ENCODE data around the gene CPSF4.
"Not testable (repeated sequence)": the region's sequence is repeated elsewhere in the genome, so short reads cannot be mapped to it uniquely, and the experiment has no call there.

CPSF4 gene

DNA sequence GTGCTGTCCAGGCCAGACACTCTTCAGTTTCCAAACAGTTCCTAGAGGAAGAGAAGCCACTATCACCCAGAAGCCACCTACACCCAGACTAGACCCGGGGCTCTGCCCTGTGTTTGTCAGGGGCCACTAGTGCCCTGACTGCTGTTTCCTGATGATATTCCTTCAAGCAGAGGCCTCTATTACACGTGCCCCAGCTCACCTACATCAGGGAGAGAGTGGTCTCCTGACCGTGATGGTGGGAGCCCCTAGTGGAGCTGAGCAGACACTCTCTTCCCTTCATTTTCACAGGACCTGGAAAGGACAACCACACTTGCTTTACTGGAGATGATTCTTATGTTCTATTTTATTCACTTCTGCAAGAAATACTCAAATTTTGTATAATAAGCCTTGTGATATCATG is 52.1 kb downstream of the CPSF4 start:
- no peak for DNase-seq (ENCODE audit: low read depth)

DNA sequence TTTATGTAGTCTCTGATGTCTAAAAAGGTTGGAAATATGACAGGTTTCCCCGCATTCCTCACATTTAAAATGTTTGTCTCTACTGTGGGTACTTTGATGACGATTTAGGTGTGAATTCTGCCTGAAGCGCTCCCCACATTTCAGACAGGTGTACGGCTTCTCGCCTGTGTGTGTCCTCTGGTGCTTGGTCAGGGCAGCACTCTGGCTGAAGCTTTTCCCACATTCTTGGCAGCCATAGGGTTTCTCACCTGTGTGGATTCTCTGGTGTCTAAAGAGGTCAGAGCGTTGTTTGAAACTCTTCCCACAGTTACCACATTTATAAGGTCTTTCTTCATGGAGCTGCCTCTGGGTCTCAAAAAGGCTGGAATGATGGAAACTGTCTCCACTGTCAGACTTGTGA is 55.1 kb downstream of the CPSF4 start:
- DNase-seq (ENCODE audit: low read depth), result no peak

DNA sequence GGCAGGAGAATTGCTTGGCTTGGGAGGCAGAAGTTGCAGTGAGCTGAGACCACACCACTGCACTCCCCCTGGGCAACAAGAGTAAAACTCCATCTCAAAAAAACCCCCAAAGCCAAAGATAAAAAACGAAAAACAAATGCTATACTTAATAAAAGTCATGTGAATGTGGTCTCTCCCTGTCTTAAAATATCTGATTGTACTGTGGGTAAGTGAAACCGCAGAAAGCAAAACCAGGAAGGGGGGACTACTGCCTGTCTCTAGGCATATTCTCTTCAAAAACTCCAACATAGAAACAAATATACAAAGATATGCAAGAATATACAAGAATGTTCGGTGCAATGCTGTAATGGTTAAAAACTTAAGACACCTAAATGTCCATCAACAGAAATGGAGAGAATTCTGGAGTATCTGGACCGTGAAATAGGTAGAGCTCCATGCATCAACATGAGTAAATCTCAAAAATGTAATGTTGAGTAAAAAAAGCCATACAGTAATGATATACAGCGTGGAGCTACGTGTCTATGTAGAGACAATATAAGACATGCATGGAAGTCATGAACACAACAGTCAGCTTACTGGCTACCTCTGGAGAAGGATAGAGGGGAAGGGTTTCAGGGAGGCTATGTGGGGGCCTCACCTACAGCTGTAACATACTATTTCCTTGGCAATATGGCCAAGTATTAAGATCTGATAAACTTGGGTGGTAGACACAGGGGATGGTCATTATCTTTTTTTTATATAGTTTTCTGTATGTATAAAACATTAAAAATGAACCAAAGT is 59.2 kb downstream of the CPSF4 start:
- no peak for DNase-seq (ENCODE audit: low read depth)

DNA sequence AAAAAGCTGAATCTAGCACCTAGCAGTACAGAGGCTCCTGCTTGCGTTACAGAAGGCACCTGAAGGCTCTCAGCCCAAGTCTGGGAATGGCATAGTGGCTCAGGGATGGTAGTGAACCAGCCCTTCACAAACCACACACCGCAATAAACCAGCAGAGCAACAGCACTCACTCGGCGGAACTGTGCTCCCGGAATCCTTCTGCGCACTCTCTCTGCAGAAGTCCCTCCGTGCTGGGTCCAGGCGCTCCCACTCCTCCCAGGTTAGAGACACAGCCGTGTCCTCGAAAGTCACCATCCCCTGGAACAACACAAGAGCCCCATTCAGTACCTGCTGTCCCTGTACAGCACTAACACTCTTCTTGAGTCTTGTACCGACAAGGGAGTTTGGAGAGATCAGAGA is 59.8 kb downstream of the CPSF4 start:
- DNase-seq (ENCODE audit: low read depth), result no peak

DNA sequence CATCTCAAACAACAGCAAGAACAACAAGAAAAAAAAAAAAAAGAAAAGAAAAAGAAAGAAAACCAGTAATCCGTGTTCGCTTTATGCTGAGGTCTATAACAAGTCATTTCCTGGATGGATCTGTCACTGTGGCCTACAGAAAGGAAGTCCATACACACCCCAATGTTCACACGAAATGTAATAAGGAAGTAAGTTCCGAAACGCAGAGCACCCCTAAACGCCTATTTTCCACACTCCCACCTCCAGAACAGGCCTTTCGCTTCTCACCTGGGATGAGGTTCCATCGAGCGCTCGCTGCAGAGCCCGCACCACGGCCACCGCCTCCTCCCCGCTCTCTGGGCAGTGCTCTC is 60.6 kb downstream of the CPSF4 start:
- no peak for DNase-seq (ENCODE audit: low read depth)

DNA sequence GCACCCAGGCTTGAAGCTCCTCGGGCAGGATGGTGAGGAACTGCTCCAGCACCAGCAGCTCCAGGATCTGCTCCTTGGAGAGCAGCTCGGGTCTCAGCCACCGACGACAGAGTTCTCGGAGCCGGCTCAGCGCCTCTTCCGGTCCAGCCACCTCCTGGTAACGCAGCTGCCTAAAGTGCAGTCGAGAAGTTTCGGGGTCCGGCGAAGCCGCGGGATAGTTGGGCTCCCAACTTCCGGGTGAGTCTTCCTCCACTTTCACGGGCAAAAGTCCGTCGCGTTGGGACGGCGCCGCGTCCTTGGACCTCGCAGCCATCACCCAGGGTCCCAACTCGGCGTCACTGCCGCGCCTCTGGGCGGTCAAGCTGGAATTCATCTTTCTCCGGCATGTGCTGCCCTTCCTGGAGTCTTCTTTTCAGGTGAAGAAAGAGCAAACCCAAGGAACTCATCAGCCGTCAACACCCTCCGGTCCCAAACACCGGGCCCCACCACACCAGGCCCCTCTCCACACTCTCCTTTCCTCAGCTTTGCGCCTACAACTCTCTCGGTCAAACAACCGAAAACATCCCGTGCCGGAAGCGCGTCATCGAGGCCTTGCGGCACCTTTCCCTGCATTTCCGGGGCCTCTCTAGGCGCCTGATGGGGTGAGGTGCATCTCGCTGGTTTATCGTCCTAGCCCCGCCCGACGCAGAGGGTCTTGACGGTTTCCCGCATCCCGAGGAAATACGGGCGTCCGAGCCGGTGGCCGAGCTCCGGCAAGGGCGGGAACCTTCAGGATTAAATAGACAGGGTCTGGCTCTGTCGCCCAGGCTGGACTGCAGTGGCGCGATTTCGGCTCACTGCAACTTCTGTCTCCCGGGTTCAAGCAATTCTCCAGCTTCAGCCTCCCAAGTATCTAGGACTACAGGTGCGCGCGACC is 61.2 kb downstream of the CPSF4 start, which contains the start of gene ZNF394:
Gene ZNF394, minus strand, starts transcription at position 561 of the 916 bp plus-strand sequence. Its CDS starts 188 bp downstream, at position 373.
- DNase-seq (ENCODE audit: low read depth), result peak; percentile 75

DNA sequence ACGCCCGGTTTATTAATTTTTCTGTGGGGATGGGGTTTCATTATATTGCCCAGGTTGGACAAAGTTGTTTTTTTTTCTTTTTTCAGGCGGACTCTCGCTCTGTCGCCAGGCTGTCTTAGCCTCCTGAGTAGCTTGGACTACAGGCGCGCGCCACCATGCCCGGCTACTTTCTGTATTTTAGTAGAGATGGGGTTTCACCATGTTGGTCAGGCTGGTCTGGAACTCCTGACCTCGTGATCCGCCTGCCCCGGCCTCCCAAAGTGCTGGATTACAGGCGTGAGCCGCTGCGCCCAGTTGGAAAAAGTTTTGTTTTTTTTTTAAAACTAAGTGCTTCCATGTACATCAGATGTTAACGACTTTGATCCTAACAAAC is 61.9 kb downstream of the CPSF4 start:
- DNase-seq (ENCODE audit: low read depth), result no peak

DNA sequence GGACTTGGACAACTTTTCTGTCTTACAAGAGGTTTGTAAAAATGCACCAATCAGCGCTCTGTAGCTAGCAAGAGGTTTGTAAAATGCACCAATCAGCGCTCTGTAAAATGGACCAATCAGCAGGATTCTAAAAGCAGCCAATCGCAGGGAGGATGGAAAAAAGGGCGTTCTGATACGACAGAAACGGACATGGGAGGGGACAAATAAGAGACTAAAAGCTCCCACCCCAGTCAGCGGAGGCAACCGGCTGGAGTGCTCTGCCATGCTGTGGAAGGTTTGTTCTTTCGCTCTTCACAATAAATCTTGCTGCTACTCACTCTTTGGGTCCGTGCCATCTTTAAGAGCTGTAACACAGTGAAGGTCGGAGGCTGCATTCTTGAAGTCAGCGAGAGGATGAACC is 62.5 kb downstream of the CPSF4 start:
- not testable (repeated sequence) for DNase-seq (ENCODE audit: low read depth)

DNA sequence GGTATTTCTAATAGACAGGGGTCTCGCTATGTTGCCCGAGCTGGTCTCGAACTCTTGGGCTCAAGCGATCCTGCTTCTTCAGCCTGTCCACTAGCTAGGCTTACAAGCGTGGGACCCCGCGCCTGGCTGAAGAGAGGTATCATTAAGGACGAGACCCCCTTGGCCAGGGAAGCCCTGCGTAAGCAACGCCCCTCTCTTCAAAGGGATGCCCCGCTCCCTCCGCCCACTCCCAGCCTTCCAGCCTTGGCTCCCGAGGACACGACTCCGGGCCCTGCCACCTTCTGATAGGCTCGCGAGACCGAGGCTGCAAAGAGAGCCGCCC is 65.5 kb downstream of the CPSF4 start:
- no peak for DNase-seq (ENCODE audit: low read depth)

DNA sequence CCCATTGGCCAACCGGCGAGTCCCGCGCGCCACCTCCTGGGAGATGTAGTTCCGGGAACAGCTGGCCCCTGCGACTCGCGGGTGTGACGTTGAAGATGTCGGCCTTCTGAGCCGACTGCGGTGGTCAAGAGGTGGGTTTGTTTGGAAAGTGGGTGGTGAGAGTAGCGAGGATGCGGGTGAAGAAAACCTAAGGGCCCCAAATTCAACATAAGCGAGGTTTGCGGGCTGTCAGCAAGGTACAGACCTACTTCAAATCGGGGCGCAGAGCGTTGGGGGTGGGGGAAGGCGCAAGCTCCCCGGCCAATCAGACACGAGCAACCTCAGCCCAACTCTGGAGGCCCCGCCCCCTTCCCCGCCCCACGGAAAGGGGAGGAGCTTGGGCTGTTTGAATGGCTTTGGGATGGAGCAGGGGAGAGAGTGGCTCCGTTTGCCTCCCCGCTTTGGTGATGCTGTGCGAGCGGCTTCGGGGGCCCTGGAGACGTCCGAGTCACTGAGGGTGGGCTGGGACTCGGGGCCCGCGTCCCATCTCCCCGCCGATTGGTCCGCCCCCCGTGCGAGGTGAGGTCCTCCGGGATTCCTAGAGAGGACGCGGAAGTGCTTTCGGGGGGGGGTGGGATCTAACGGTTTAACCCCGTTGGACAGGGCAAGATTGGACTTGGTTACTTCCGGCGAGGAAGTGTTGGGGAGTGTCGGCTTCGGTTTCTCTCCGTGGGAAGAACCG is 66.0 kb downstream of the CPSF4 start, which contains the start of gene ZKSCAN5:
Gene ZKSCAN5, plus strand, starts transcription at position 60 of the 721 bp plus-strand sequence. CDS start 1,383 bp downstream, outside the sequence.
- peak; percentile 93 for DNase-seq (ENCODE audit: low read depth)

DNA sequence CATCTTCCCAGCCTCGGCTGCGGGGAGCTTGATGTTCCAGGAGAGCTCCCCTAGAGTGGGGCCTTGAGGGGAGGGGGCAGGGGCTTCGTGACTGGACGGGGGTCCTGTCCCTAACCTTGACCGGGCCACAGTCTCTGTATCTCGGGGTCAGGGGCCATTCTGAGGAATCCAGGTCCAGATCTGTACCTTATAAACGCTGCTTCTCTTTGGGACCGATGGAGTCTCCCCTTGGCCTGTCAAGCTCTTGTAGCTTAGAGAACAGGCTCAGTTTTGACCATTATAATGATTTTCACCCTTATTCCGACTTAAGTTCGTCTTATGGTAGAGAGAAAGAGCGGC is 66.5 kb downstream of the CPSF4 start:
- no peak for DNase-seq (ENCODE audit: low read depth)

All from GM04504 (cell line).